Endodermal cell (in vitro differentiated cells): ENCODE results near the gene KCNN3. TPM values are rescaled to one million over a fixed set of nuclear protein-coding genes. Genes with fewer than 3 reads are reported as not detected.
A peak's percentile ranks its signal among the peaks of the same experiment; 100 is the strongest.

Experiments
- DNase-seq: peaks from one replicate; pipeline ENCODE4 v3.0.0-alpha.2; 2017
- H3K27ac ChIP-seq: 2 replicates; pipeline ENCODE4 v1.5.1; 2013; ENCODE audit warnings: mild to moderate bottlenecking, low read depth, low read length, moderate library complexity
- H3K27me3 ChIP-seq: 2 replicates; pipeline ENCODE4 v1.6.1; 2013; ENCODE audit warnings: mild to moderate bottlenecking, low read length, moderate library complexity; ENCODE audit not compliant: insufficient read depth, control insufficient read depth, poor library complexity, severe bottlenecking
- H3K36me3 ChIP-seq: 2 replicates; pipeline ENCODE4 v1.7.0; 2013; ENCODE audit warnings: mild to moderate bottlenecking, low read length, moderate library complexity; ENCODE audit not compliant: control insufficient read depth, insufficient read depth
- H3K4me1 ChIP-seq: one replicate; pipeline ENCODE4 v1.7.0; 2013; ENCODE audit warnings: low read length; ENCODE audit not compliant: control insufficient read depth, insufficient read depth
- H3K4me3 ChIP-seq: 2 replicates; pipeline ENCODE4 v1.5.1; 2013; ENCODE audit warnings: mild to moderate bottlenecking, low read length, moderate library complexity
- H3K9ac ChIP-seq: 2 replicates; pipeline ENCODE4 v1.6.1; 2013; ENCODE audit warnings: mild to moderate bottlenecking, low read length, moderate library complexity; ENCODE audit not compliant: poor library complexity, severe bottlenecking; ENCODE audit errors: extremely low read depth
- H3K9me3 ChIP-seq: 2 replicates; pipeline ENCODE4 v1.6.1; 2013; ENCODE audit warnings: mild to moderate bottlenecking, low read length, moderate library complexity; ENCODE audit not compliant: control insufficient read depth
- H3K27ac Mint-ChIP-seq: 2 replicates; pipeline ENCODE4 v1.8.0; 2020; ENCODE audit warnings: mixed read lengths
- H3K27me3 Mint-ChIP-seq: 2 replicates; pipeline ENCODE4 v1.8.0; 2021; ENCODE audit warnings: mild to moderate bottlenecking, mixed read lengths; ENCODE audit not compliant: insufficient read depth
- H3K36me3 Mint-ChIP-seq: 2 replicates; pipeline ENCODE4 v1.8.0; 2020; ENCODE audit warnings: low read depth, mixed read lengths
- H3K4me1 Mint-ChIP-seq: 2 replicates; pipeline ENCODE4 v1.8.0; 2020; ENCODE audit warnings: mixed read lengths
- H3K4me3 Mint-ChIP-seq: 2 replicates; pipeline ENCODE4 v1.8.0; 2020; ENCODE audit warnings: mild to moderate bottlenecking, moderate library complexity, mixed read lengths
- H3K9me3 Mint-ChIP-seq: 2 replicates; pipeline ENCODE4 v1.8.0; 2020; ENCODE audit warnings: mild to moderate bottlenecking, mixed read lengths
- WGBS, 2 experiments: methylation state at CpG; one replicate each; pipeline versions ENCODE4 v1.1.5 to v1.1.7; 2013; ENCODE audit warnings: missing lambda C conversion rate in 2 of 2, mixed read lengths in 1 of 2; ENCODE audit not compliant: insufficient coverage in 1 of 2, insufficient read length in 1 of 2; 5-methylcytosine and 5-hydroxymethylcytosine counted together
- total RNA-seq, 2 donors: library from RNA; stranded (reverse); fragmentation: NEBNext Ultra II Directional in 1 of 2; extraction: Animal tissue kit (Norgen Biotek cat#: 25700) in 1 of 2; gene quantifications; 2 replicates in 1 of 2; 3 replicates in 1 of 2; pipeline ENCODE4 v1.2.1, GENCODE V29; 2021
- TF ChIP-seq, protein P1 (sequence below): fragments of 200-600 bp; sonication (generic); conservative IDR thresholded peaks from 2 replicates; pipeline ENCODE4 v1.5.0; 2021; ENCODE audit warnings: antibody characterized with exemption, mild to moderate bottlenecking

KCNN3 gene
- total RNA-seq, 2 donors from 2014 or later = 0.57 to 0.75 TPM

DNA sequence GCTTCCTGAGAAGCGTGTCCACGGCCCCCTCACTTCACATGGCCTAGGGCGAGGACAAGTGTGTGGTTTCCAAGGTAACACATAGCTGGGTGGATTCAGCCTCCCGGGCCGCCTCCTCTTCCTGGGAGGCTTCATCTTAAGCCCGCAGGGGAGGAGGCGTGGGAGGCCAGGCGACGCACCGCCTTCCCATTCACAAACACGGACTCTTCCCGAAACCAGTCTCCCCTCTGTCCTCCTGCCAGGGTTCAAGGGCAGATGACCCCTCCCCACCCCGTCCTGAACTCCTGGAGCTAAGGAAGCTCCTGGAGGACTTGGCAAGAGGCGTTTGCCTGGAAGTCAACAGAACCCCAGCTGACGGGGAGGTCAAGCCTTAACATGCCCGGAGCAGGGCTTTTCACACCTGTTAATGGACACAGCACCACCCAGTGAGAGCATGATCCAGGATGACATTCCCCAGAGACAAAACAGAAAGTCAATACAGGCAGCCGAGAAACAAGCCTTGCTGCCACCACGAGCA is 56.7 kb downstream of the KCNN3 start:
- Mint-ChIP-seq H3K27ac (peak overlapping the region; percentile 28), H3K27me3 (peaks cover 8% of the 10 kb centered on the region), H3K4me1 (peaks cover 32% of the 10 kb centered on the region), H3K9me3 (no peaks in the 10 kb centered on the region), H3K36me3 (no peaks in the 10 kb centered on the region), H3K4me3 (peak overlapping the region; percentile 20)
- Histone ChIP-seq H3K9me3 (no peaks in the 10 kb centered on the region), H3K9ac (no peak overlapping the region), H3K36me3 (no peaks in the 10 kb centered on the region), H3K4me1 (peaks cover 15% of the 10 kb centered on the region), H3K4me3 (no peak overlapping the region), H3K27me3 (no peaks in the 10 kb centered on the region), H3K27ac (peak overlapping the region; percentile 16)
- 36 to 41% methylated on average over 4 to 18 of the region's 18 CpGs for WGBS, 2 experiments
- peak; percentile 94 for DNase-seq
- TF ChIP-seq, protein P1, sequence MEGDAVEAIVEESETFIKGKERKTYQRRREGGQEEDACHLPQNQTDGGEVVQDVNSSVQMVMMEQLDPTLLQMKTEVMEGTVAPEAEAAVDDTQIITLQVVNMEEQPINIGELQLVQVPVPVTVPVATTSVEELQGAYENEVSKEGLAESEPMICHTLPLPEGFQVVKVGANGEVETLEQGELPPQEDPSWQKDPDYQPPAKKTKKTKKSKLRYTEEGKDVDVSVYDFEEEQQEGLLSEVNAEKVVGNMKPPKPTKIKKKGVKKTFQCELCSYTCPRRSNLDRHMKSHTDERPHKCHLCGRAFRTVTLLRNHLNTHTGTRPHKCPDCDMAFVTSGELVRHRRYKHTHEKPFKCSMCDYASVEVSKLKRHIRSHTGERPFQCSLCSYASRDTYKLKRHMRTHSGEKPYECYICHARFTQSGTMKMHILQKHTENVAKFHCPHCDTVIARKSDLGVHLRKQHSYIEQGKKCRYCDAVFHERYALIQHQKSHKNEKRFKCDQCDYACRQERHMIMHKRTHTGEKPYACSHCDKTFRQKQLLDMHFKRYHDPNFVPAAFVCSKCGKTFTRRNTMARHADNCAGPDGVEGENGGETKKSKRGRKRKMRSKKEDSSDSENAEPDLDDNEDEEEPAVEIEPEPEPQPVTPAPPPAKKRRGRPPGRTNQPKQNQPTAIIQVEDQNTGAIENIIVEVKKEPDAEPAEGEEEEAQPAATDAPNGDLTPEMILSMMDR = no peak

DNA sequence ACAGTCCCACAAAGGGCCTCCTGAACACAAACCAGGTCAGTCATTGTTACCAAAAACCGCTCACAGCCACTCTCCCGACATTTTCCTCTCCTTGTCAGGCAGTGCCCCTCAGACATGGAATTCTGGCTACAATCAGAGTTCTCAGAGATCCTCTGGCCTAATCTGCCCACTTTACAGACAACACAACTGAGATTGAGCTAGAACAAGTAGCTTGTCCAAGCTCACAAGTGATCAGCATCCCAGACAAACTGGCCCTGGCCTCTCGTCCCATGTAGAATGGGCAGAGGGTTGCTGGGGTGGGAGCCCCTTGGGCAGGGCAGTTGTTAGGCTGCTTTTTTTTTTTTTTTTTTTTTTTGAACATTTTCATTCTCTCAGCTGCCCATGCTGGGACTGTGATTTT is 57.2 kb downstream of the KCNN3 start:
- Mint-ChIP-seq H3K4me3 (no peak overlapping the region), H3K27me3 (peaks cover 8% of the 10 kb centered on the region), H3K27ac (no peak overlapping the region), H3K9me3 (no peaks in the 10 kb centered on the region), H3K4me1 (peaks cover 36% of the 10 kb centered on the region), H3K36me3 (no peaks in the 10 kb centered on the region)
- Histone ChIP-seq H3K36me3 (no peaks in the 10 kb centered on the region), H3K27ac (no peak overlapping the region), H3K9ac (no peak overlapping the region), H3K9me3 (no peaks in the 10 kb centered on the region), H3K4me3 (no peak overlapping the region), H3K27me3 (no peaks in the 10 kb centered on the region), H3K4me1 (peaks cover 16% of the 10 kb centered on the region)
- no peak for DNase-seq
- TF ChIP-seq, protein P1 = no peak
- 86 to 93% methylated on average over 2 to 3 of the region's 3 CpGs for WGBS, 2 experiments

DNA sequence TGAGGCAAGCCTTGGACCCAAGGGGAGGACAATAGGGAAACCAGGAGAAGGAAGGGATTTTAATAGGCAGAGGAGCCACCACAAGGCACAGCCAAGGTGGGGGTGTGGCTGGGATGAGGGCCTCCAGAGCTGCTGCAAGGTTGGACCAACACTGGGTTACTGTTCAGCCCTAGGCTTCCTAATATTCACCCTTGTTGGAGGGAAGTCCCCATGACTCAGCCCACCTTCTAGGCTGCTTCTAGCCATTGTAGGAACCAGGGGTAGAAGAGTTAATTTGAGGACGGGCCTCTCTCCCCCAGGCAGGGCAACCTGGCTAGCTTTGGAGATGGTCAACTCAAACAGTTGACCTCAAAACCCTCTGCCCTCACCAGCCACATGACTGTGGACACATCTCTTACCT is 59.5 kb downstream of the KCNN3 start:
- peaks cover 16% of the 10 kb centered on the region for H3K4me1 ChIP-seq
- no peaks in the 10 kb centered on the region for H3K27me3 ChIP-seq
- no peak overlapping the region for H3K4me3 ChIP-seq
- H3K27ac ChIP-seq = no peak overlapping the region
- Mint-ChIP-seq H3K27ac (no peak overlapping the region), H3K4me3 (no peak overlapping the region), H3K4me1 (peaks cover 49% of the 10 kb centered on the region), H3K9me3 (no peaks in the 10 kb centered on the region), H3K36me3 (no peaks in the 10 kb centered on the region), H3K27me3 (peaks cover 11% of the 10 kb centered on the region)
- no peaks in the 10 kb centered on the region for H3K36me3 ChIP-seq
- H3K9me3 ChIP-seq = no peaks in the 10 kb centered on the region
- no peak for DNase-seq
- 92% methylated on average over 1 of the region's 1 CpG; no CpG with 5 or more reads in 1 of the 2 experiments for WGBS, 2 experiments
- TF ChIP-seq, protein P1 = no peak
- H3K9ac ChIP-seq = no peak overlapping the region
